ENCODE measurements around the gene KIF3B.
"Not testable (repeated sequence)": the region's sequence is repeated elsewhere in the genome, so short reads cannot be mapped to it uniquely, and the experiment has no call there.

The KIF3B gene

DNA sequence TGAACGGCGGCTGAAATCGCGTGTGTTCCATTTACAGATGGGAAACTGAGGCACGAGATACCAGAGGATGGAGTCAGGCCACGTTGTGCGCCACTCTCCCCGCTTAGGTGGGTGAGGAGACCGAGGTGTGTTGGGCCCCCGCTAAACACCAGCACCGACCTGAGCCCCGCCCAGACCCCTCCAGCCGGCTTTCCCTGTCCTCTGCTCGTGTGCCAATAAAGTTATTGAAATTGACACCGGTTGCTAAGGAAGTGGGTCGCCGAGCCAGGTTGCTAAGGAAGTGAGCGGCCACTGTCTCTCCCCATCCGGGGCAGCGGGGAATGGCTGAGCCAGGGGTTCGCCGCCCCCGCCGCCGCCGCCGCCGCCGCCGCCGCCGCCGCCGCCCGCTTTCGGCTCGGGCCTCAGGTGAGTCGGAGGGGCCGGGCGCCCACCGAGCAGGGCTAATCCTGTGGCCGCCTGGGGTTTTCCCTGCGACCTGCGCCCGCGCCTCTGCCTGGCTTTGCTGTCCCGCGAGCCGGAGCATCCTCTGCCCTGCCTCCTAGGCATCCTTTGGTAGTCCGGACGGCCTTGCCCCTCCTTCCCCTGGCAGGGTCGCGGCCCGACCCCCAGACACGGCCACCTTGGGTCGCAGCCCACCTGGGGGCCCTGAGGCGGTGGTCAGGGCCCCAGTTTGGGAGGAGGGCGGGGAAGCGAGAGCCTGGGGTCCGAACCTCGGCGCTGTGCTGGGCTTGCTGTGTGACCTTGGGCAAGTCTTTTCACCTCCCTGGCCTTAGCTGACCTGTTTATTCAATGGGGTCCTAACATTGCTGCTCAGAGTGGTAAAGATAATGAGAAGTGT is at the start of gene KIF3B:
TSS of gene KIF3B (plus strand) at position 291 of the 838 bp plus-strand sequence. CDS start 32,127 bp downstream, outside the sequence.
- DNase-seq: peak; percentile 62

DNA sequence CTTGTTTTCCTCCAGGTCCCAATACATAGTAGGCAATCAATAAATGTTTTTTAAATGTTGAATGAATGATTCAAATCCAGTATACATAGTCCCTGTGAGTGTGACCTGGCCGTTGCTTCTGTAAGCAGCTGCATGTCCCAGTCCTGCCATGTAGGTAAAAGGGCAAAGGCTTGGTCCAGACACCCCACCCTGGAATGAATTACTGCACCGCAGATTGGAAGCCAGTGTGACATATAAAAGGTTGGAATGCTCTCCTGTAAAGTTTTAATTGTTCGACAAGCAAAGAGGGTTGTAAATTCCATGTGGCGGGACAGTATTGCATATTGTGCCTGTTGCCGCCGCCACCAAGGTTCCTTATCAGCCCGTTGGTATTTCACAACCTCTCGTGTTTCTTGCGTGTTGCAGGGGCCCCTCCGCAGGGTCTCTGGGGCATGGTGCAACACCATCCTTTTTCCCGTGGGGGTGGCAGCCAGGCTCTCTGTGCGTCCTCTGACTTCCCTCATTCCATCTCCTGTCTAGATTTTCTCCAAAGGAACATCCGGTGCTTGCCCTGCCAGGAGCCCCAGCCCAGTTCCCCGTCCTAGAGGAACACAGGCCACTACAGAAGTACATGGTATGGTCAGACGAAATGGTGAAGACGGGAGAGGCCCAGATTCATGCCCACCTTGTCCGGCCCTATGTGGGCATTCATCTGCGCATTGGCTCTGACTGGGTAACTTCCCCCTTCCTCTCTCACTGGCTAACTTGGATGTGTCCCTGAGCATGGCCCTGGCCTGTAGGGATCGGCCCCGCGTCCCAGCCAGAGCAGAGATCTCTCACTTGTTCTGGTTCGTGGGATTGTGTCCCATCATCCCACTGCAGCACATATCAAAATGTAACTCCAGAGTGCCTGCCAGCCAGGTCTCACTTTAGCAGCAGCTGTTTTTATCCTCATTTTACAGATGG is 49.4 kb upstream of the KIF3B start:
- no peak for DNase-seq

DNA sequence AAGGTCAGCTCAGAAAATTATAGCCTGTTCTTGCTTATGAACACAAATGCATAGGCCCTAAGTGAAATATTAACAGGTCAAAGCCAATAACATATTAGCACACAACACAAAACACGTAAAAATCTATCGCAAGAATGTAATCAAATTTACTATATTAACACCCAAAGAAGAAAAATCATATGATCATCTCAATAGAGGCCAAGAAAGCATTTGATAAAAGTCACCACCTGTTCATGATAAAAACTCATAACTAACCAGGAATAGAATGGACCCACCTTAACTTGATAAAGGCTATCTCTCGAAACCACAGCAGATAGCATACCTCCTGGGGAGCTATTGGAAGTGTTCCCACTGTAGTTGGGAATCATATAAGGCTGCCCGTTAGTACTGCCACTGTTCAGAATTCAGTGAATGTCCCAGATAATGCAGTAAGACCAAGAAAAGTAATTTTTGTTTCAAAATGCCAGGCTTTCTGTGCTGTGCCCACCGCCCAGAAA is 48.2 kb upstream of the KIF3B start:
- no peak for DNase-seq

DNA sequence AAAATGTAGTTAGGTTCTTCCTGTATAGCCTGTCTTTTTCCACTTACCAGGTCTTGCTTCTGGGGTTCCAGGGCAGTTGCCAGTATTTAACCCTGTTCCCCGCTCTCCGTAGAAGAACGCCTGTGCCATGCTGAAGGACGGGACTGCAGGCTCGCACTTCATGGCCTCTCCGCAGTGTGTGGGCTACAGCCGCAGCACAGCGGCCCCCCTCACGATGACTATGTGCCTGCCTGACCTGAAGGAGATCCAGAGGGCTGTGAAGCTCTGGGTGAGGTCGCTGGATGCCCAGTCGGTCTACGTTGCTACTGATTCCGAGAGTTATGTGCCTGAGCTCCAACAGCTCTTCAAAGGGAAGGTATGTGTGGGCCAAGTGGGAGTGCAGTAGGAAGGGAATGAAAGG is 46.7 kb upstream of the KIF3B start:
- no peak for DNase-seq

DNA sequence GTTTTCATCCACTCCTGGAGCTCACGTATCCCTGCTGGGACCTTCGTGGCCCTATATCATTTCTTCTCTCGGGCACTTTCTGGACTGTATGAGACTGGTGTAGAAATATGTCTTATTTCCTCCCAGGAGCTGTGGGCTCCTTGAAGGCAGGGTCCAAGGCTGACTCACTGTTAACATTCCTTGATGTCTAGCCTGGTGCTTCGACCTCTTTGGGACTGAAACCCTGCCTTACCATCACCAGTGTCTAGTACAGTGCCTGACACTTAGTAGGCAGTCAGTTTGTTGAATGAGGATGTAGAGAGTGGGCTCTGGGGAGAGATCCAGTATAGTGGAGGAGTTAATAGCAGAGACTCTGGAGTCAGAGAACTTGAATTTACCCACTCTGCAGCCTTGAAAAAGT is 46.2 kb upstream of the KIF3B start:
- DNase-seq: no peak

DNA sequence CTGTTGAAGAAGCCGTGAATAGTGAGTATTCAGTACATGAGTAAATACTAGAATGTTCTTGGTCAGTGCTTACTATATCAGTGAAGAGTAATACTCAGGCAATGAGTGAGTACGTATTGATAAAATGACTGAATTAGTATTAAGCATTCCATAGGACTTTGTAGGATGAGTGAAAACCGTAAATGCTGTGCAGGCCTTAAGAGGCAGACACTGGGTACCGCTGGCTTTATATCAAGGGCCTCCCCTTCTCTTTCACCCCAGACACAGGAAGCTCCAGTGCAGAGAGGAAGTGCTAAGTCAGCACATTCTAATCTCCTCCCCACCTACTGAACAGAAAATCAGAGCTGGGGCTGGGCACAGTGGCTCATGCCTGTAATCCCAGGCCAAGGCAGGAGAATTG is 45.6 kb upstream of the KIF3B start:
- DNase-seq: no peak

DNA sequence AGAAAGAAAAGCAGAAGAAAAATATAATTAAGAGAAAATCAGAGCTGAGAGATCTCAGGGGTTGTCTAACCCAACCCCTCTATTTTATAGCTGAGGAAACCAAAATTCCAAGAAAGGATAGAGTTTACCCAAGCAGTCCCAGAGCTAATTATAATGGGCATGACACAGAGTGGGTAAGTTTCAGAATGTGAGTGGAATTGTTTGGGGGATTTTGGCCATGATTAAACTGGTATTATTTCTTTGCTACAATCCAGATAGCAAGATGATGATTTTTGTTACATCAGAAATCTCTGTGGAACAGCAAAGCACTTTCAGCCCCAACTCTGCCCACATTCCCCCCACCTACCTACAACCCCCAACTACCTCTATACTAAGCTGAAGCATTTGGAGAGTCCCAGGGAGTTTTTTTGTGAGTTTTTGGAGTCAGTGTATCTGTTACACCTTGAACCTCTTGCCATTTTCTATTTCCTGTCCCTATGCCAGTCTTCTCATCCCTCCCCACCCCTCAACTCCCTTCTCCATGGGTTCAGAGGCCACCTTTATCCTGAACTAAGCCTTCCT is 45.0 kb upstream of the KIF3B start:
- DNase-seq: no peak

DNA sequence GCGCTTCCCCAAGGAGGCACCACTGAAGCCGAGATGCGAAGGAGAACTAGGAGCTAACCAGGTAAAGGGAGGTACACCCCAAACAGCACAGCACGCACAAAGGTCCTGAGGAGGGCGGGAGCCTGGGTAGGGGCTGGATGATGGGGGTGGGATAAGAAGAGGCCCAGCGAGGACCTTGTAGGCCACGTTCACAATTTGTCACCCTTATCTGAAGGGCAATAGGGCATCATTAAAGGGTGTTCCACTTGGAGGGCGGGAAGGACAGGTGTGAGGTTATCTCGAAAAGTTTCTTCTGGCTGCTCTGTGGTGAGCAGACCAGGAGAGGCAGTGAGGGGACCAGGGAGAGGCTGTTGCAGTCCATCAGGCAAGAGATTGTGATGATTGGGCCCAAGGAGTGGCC is 44.2 kb upstream of the KIF3B start:
- DNase-seq: no peak

DNA sequence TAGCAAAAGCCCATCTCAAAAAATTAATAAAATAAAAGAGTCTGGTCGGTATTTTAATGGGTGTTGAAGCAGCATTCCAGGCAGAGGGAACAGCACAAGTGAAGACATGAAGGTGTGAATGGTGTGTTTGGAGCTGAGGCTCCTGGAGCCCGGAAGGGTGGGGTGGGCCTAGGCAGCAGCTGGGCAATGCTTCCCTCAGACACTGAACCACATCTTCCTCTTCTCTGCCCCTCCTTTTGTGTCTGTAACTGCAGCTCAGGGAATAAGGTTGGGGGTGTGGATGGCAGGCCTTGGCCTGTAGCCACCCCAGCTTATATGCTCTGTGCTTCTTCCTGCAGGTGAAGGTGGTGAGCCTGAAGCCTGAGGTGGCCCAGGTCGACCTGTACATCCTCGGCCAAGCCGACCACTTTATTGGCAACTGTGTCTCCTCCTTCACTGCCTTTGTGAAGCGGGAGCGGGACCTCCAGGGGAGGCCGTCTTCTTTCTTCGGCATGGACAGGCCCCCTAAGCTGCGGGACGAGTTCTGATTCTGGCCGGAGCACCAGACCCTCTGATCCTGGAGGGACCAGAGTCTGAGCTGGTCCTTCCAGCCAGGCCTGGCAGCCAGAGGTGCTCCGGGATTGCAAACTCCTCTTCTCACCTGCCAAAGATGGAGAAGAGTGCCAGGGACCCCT is 43.2 kb upstream of the KIF3B start:
- no peak for DNase-seq

DNA sequence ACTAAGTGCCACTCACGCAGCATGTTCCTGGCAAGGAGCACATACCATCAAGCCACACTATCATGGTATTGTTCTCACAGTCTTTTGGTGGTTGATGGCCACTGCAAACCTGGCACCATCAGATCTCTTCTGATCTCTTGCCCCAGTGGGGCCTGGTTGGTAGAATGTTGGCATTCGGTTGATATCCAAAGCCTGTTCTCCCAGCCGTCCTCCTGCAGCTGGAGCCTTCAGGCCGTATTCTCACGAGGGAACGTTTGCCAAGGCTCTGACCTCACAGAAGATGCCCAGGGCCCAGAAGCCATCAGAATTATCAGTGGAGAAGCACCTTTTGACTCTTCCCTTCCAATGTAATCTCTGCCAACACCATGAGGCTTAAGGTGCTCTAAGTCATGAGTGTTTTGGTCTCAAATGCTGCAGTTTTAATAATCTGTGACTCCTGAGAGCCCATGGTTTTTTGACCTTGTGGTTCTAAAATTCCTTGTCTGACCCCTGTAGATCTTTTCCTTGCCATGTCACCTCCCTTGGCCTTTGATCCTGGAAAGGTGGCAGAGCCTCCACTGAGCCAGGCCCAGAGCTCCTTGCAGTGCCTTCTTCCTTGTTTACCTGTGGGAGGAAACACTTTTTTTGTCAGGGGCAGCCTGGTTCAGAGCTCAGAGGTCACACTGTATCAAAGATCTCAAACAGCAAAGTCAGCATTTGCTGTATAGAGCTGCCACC is 42.0 kb upstream of the KIF3B start:
- DNase-seq: no peak

DNA sequence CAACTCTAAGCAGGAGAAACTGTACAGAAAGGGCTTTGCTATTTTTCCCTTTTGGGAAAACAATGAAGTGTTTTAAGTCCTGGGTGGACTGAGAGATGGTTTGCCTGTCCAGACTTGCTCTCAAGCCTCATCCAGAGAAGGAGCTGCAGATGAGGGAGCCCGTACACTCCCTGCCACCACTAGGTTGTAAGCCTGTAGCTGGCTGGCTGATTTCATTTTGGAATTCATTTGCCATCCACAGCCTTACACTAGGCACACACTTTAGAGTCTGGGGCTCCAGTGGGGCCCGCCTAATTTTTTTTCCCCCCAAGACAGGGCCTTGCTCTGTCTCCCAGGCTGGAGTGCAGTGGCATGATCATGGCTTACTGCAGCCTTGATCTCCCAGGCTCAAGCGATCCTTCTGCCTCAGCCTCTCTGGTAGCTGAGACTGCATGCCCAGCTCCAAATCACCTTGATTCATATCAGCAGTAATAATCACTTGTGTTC is 41.4 kb upstream of the KIF3B start:
- no peak for DNase-seq

DNA sequence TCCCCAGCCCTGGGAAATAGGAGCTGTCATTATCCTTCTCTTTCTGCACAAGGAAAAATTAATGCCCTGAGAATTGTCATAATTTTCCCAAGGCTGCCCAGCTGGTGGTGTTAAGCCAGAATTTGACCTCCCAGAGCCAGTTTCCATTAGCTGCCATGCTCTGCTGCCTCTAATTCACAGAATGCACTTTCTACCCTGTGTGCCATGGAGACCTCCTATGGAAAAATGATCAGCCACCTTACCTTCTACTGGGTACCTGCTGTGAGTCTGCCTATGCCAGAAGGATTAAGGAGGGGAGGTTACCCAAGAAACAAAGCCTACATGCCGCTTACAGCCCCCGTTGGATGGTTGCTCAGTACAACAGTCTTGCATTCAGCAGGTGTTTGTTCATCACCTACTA is 40.6 kb upstream of the KIF3B start:
- DNase-seq: no peak

DNA sequence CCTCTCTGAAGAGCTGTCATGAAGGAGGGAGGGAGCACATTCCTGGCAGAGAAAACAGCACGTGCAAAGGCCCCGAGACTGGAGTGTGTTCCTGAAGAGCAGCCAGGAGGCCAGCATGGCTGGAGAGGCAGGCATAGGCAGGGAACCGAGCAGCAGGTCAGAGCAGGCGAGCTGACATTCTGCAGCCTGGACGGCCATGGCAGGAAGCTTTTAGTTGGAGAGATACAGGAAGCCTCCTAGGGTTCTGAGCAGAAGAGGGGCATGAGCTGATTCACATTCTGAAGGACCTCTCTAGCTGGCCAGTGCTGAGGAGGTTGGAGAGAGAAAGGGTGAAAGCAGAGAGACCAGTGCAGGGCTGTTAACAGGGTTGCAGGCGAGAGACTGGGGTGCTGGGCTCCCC is 40.0 kb upstream of the KIF3B start:
- no peak for DNase-seq

DNA sequence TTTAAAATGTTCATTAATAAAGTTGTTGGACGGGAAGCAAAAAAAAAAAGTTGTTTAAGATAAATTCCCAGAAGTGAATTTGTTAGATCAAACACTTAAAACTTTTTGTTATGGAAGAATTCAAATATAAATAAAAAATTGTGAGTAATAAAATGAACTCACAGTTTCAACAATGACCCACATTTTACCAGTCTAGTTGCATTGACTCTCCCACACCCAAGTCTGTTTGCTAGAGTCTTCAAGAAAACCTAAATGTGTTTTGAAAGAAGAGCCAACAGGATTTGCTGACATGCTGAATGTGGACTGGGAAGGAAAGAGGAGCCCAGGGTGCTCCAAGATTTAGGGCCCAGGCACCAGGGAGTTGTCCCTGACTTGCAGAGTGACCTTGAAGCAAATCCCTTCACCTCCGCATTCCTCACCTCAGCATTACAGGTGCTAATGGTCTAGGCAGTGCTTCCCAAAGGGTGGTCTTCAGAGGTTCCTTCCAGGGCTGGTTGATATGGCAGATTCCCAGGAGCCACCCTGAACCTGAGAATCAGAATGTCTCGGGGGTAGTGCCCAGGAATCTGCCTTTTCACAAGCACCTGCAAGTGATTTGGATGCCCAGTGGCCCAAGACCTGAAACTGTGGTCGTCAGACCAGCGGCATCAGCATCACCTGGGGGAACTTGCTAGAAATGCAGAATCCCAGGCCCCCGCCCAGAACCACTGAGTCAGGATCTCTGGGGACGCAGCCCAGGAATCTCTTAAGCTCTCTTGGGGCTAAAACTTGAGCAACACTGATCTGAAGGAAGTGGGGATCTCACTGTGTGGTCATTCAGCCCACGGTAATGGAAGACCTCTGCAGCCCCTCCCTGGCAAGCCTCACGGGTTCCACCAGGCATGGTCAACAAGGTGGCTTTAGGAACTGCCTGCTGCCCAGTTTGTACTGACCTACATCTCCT is 38.7 kb upstream of the KIF3B start:
- DNase-seq: no peak

DNA sequence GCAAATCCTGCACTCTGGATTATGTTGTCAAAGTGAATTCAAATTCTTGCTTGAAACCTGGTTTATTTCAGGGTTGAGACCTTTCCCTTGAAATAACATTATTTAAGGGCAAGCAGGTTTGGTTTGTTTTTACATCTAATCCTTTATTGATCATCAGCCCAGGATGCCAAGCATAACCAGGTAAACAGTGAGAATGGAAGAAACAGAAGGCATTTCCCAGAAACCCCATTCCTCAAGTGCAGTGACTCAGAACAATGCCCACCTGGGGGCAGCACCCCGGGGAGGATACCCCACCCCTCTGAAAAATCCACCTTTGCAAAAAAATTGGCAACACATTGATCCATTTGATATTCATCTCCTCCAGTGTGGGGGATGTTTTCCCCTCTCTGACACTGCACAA is 37.2 kb upstream of the KIF3B start:
- no peak for DNase-seq

DNA sequence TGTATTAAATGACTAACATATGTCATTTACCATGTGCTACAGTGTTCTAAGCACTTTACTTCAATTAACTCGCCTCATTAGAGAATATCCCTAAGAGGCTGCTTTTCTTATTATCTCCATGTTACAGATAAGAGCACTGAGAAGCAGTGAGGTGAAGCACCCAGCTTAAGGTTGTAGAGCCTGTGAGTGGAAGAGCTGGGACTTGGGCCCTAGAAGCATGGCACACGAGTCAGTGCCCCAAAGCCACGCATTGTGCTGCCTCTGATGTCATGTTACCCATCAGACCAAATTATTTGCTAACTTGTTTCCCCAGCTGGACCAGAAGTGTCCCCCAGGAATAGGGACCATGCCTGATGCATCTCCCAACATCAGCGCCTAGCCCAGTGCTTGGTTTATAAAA is 35.6 kb upstream of the KIF3B start:
- DNase-seq: peak; percentile 82

DNA sequence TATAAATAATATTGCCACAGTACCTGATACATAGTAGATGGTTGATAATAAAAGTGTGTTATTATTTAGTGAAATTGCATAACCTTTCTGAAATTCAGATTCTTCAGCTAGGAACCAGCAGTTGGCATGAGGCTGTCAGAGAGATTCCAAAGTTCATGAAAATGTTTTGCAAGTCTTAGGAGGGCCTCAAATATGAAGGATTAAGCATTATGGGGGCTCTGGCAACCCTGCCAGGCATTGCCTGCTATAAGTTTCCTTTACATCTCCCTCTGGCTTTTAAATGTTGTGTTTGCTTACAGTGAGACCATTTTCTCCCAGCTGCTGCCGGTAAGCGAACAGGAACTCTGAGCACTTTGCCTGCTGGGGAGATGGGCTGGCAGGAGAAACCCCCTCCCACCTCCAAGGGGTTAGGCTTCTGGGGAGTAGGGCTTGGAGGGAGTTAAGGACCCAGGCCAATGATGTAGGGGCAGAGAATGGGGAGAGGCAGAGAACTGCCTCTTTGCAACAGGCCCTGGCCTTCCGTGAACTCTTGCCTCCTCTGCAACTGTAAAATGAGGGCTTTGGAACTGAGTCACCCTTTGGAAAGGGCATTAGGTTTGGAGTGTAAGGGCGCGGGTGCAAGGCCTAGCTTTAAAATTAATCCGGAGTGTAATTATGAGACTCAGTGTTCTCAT is 33.2 kb upstream of the KIF3B start:
- no peak for DNase-seq

DNA sequence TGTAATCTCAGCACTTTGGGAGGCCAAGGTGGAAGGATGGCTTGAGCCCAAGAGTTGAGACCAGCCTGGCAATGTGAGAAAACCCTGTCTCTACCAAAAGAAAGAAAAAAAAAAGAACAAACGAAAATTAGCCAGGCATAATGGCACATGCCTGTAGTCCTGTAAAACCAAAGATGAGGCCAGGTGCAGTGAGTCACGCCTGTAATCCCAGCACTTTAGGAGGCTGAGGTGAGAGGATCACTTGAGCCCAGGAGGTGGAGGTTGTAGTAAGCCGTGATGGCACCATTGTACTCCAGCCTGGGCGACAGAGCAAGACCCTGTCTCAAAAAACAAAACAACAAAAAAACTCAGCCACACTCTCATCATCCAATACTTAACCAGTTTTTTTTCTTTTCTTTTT is 32.5 kb upstream of the KIF3B start:
- DNase-seq: no peak

DNA sequence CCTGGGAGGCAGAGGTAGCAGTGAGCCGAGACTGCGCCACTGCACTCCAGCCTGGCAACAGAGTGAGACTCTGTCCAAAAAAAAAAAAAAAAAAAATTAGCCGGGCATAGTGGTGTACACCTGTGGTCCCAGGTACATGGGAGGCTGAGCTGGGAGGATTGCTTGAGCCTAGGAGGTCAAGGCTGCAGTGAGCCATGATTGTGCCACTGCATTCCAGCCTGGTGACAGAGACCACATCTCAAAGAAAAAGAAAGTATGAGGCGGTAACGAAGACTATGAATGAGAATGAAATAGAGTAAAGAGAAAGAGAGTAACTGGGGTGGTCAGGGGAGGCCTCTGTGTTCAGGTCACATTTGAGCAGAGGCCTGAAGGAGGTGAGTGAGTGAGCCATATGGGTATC is 31.2 kb upstream of the KIF3B start:
- DNase-seq: not testable (repeated sequence)

DNA sequence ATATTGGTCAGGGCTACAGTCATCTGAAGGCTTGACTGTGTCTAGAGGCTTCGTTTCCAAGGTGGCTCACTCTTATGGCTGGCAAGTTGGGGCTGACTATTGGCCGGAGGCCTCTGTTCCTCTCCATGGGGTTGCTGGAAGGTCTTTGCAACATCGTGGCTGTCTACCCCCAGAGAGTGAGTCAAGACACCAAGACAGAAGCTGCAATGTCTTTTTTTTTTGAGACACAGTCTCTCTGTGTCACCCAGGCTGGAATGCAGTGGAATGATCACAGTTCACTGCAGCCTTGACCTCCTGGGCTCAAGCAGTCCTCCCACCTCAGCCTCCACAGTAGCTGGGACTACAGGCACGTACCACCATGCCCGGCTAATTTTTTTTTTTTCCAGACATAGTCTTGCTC is 29.4 kb upstream of the KIF3B start:
- no peak for DNase-seq

Measured in NCI-H524 treated with DMSO at 0.1 percent for 48 hours (cell line).